ENCODE results near the gene NOP10.
A peak's percentile ranks its signal among the peaks of the same experiment; 100 is the strongest.
"Not testable (repeated sequence)": the region's sequence is repeated elsewhere in the genome, so short reads cannot be mapped to it uniquely, and the experiment has no call there.

The NOP10 gene

DNA sequence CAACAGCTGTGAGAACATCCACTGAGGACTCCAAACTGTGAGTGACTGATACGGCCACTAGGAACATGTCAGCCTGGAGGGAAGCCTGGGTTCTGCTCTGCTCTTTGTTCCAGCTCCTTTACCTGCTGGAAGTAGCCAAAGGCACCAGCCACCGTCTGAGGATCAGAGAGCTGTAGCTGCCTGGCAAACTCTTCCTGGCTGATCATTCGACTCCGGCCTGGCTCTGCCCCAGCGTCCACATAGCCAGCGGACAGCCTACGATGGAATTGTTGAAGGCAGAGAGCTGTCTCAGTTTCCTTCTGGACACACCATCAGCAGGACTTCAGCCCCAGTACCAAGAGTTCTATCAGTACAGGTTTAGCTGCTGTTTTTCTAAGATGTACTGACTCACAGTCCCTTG lies 18.3 kb upstream of the NOP10 start:
- in situ Hi-C loops (cut with HindIII; ENCODE audit: low pct_ligation_motif_present, low pct_unique_long_range_greater_than_20kb, low sequenced_read_pairs): no loop called here
- DNase-seq: no peak

- peak; percentile 14 for DNase-seq
These were observed 17.4 kb upstream of the NOP10 start for GRCh38 chr15:34360298-34360697.

GRCh38 chr15:34359416-34359815 lies 16.5 kb upstream of the NOP10 start:
- in situ Hi-C loops (cut with HindIII; ENCODE audit: low pct_ligation_motif_present, low pct_unique_long_range_greater_than_20kb, low sequenced_read_pairs): no loop called here
- DNase-seq: peak; percentile 17

More at GRCh38 chr15:34360298-34360697, 17.4 kb upstream of the NOP10 start:
- in situ Hi-C loops (cut with HindIII; ENCODE audit: low pct_ligation_motif_present, low pct_unique_long_range_greater_than_20kb, low sequenced_read_pairs): no loop called here

DNA sequence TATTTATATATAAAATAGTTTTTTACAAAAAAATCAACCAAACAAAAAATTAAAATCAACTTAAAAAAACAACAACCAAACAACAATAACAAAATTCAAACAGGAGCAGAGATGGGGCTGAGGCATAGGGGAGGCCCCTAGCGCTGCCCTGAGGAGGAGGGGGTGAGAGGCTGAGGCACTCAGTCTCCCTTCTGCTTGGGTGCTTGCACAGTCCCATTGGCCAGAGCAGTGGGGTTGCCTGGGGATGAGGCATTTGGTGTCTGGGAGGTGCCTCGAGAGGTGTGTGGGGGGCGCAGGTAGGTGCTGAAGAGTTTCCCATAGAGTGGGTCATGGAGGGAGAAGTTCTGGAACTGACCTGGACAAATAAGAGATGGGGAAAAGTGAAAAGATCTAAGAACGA lies 16.0 kb upstream of the NOP10 start:
- DNase-seq: no peak
- in situ Hi-C loops (cut with HindIII; ENCODE audit: low pct_ligation_motif_present, low pct_unique_long_range_greater_than_20kb, low sequenced_read_pairs): no loop called here

GRCh38 chr15:34358367-34358766 lies 15.4 kb upstream of the NOP10 start:
- in situ Hi-C loops (cut with HindIII; ENCODE audit: low pct_ligation_motif_present, low pct_unique_long_range_greater_than_20kb, low sequenced_read_pairs): no loop called here

DNA sequence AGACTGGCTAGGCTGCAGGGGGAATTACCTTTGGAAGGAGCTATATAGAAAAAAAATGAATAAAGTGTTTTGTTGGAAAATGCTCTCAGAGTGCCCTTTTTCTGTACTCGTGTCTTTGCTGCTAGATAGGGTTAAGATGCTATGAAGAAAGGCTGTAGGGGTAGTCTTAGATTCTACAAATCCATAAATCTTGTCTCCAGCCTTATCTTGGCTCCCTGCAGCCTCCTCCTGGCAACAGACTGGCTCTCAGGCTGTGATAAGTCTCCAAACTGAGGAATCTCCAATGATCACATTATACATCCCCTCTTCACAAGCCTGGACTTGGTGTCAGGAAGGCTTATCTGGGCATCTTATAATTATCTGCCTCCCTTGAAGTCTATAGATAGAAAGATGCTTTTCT lies 14.7 kb upstream of the NOP10 start:
- no peak for DNase-seq
- in situ Hi-C loops (cut with HindIII; ENCODE audit: low pct_ligation_motif_present, low pct_unique_long_range_greater_than_20kb, low sequenced_read_pairs): no loop called here

More at GRCh38 chr15:34358367-34358766, 15.4 kb upstream of the NOP10 start:
- DNase-seq: no peak

GRCh38 chr15:34355241-34355640 lies 12.3 kb upstream of the NOP10 start:
- in situ Hi-C loops (cut with HindIII; ENCODE audit: low pct_ligation_motif_present, low pct_unique_long_range_greater_than_20kb, low sequenced_read_pairs): no loop called here
- no peak for DNase-seq

- no peak for DNase-seq
- in situ Hi-C loops (cut with HindIII; ENCODE audit: low pct_ligation_motif_present, low pct_unique_long_range_greater_than_20kb, low sequenced_read_pairs): no loop called here
These were observed 11.3 kb upstream of the NOP10 start for GRCh38 chr15:34354286-34354685.

DNA sequence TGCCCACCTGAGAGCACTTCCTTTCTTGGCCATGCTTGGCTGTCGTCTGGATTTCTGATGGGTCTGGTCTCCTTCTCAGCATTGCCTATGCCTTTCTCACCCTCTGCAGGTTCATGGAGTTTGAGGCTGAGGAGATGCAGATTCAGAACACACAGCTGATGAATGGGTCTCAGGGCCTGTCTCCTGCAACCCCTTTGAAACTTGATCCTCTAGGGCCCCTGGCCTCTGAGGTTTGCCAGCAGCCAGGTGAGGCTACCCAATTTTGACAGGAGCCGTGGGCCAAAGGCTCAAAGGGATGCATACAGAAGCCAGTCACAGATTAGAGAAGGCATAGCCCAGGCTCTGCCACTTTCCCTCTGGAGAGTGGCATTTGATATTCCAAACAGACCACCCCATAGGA lies 10.7 kb upstream of the NOP10 start:
- in situ Hi-C loops (cut with HindIII; ENCODE audit: low pct_ligation_motif_present, low pct_unique_long_range_greater_than_20kb, low sequenced_read_pairs): no loop called here
- DNase-seq: no peak

DNA sequence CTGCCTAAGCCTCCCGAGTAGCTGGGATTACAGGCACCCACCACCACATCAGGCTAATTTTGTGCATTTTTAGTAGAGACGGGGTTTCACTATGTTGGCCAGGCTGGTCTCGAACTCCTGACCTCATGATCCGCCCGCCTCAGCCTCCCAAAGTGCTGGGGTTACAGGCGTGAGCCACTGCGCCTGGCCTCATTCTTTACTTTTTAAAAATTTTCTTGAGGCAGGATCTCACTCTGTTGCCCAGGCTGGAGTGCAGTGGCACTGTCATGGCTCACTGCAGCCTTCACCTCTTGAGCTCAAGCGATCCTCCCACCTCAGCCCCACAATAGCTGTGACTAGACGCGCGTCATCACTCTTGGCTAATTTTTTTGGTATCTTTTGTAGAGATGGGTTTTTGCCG lies 10.1 kb upstream of the NOP10 start:
- in situ Hi-C loops (cut with HindIII; ENCODE audit: low pct_ligation_motif_present, low pct_unique_long_range_greater_than_20kb, low sequenced_read_pairs); DNase-seq: not testable (repeated sequence)

GRCh38 chr15:34349769-34350168 lies 6.8 kb upstream of the NOP10 start:
- no peak for DNase-seq
- in situ Hi-C loops (cut with HindIII; ENCODE audit: low pct_ligation_motif_present, low pct_unique_long_range_greater_than_20kb, low sequenced_read_pairs): no loop called here

DNA sequence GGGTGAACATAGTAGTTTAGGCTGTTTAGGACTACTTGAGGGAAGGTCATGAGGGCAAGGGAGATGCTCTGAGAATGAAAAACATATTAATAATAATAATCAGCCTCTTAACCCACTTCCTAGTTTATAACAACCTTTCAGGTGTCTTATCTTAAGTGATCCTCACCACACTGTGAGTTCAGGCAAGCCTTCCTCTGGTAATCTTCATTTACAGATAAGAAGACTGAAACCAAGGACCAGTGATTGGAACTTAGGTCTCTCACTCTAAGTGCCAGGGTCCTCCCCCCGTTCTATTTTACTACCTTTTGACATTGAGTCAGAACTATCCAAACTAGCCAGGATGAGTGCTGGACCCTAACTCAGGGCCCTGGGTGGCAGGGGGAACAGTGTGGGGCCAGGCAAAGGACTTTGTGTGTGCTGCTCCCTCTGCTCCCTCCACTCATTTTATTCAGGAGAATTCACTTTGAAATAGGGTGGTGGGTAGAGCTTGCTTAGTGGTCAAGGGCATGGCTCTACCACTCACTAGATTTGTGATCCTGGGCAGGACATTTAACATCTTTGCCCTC lies 5.9 kb upstream of the NOP10 start:
- no peak for DNase-seq
- in situ Hi-C loops (cut with HindIII; ENCODE audit: low pct_ligation_motif_present, low pct_unique_long_range_greater_than_20kb, low sequenced_read_pairs): no loop called here

DNA sequence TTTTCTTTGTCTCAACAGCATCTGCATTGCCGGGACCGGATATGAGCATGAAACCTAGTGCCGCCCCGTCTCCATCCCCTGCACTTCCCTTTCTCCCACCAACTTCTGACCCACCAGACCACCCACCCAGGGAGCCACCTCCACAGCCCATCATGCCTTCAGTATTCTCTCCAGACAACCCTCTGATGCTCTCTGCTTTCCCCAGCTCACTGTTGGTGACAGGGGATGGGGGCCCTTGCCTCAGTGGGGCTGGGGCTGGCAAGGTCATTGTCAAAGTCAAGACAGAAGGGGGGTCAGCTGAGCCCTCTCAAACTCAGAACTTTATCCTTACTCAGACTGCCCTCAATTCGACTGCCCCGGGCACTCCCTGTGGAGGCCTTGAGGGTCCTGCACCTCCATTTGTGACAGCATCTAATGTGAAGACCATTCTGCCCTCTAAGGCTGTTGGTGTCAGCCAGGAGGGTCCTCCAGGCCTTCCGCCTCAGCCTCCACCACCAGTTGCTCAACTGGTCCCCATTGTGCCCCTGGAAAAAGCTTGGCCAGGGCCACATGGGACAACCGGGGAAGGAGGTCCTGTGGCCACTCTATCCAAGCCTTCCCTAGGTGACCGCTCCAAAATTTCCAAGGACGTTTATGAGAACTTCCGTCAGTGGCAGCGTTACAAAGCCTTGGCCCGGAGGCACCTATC lies 5.2 kb upstream of the NOP10 start:
- in situ Hi-C loops (cut with HindIII; ENCODE audit: low pct_ligation_motif_present, low pct_unique_long_range_greater_than_20kb, low sequenced_read_pairs): no loop called here
- DNase-seq: no peak

- DNase-seq: peak; percentile 18
- in situ Hi-C loops (cut with HindIII; ENCODE audit: low pct_ligation_motif_present, low pct_unique_long_range_greater_than_20kb, low sequenced_read_pairs): not testable (repeated sequence)
These were observed 661 bp downstream of the NOP10 start for GRCh38 chr15:34342213-34342736.

GRCh38 chr15:34341381-34342212 lies 1.3 kb downstream of the NOP10 start:
- in situ Hi-C loops (cut with HindIII; ENCODE audit: low pct_ligation_motif_present, low pct_unique_long_range_greater_than_20kb, low sequenced_read_pairs): no loop called here
- no peak for DNase-seq

DNA sequence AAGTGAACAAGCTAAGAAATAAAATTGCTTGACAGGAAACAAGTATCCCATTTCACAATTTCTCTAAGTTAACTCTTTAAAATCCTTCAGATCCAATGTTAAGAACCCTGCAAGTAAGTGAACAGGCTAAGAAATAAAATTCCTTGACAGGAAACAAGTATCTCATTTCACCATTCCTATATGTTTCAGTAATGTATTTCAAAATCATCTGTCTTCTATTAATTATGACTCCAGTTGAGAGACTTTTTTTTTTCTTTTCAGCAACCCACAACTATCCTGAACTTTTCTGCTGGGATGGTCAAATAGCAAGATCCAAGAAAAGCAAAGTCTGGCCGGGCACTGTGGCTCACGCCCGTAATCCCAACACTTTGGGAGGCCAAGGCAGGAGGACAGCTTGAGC lies 3.0 kb downstream of the NOP10 start:
- in situ Hi-C loops (cut with HindIII; ENCODE audit: low pct_ligation_motif_present, low pct_unique_long_range_greater_than_20kb, low sequenced_read_pairs): no loop called here
- no peak for DNase-seq

GRCh38 chr15:34338347-34338746 lies 4.6 kb downstream of the NOP10 start:
- in situ Hi-C loops (cut with HindIII; ENCODE audit: low pct_ligation_motif_present, low pct_unique_long_range_greater_than_20kb, low sequenced_read_pairs): no loop called here
- no peak for DNase-seq

DNA sequence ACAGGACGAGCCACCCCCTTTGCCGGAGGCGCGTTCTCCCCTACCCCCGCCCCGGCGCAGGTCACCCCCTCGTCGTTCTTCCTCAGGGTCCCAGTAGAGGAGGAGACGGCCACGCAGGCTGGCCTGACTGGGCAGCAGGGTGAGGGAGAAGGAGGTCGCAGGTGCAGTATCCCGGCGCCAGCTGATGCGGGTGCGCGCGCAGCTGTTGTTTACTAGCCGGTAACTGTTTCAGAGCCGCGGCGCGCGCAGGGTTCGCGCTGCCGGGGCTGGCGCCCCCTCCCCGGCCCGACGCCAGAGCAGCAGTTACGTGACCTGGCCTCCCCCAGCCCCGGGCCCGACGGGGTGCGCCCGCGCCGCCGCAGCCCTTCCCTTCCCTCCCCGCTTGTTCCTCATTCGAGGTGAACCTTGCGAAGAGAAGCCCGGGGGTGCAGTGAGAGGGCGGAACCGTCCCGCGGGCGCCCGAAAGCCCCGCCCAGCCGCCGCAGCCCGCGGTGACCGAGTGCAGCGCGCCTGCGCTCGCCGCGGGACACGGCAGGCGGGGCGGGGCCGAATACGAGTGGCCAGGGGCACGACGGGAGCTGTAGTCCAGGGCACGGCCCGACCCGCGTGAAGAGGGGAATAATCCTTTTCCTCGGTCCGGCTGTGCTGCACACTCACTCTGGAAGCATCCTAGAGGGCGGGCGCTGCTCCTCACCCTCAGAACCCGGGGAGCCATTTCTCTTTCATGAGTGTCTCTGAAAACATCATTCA lies 5.2 kb downstream of the NOP10 start, which contains the start of gene SLC12A6:
Gene SLC12A6 (minus strand): TSS at position 225 of the 750 bp plus-strand sequence. CDS start 1,101 bp downstream, outside the sequence.
- in situ Hi-C loops (cut with HindIII; ENCODE audit: low pct_ligation_motif_present, low pct_unique_long_range_greater_than_20kb, low sequenced_read_pairs): no loop called here
- peak; percentile 92 for DNase-seq
